Endometrium (tissue), 2 donors: ENCODE measurements around the gene OSTF1.

ENCODE experiments used
- FAIRE-seq: peaks from 2 replicates; lab custom pipeline; 2012; peaks lifted over from hg19 to GRCh38; lab: Jason Lieb, UNC
- donor health status: control.
- donor health status: control.

OSTF1 gene

GRCh38 chr9:75085640-75086039, 2.7 kb upstream of the OSTF1 start:
- FAIRE-seq = no peak

- no peak for FAIRE-seq
Observed at GRCh38 chr9:75086541-75087288, 1.6 kb upstream of the OSTF1 start.

- FAIRE-seq = no peak
Observed at GRCh38 chr9:75087289-75087823, 958 bp upstream of the OSTF1 start.

GRCh38 chr9:75088646-75089372, 495 bp downstream of the OSTF1 start:
- FAIRE-seq = no peak

- no peak for FAIRE-seq
Observed at GRCh38 chr9:75089373-75089766, 1.1 kb downstream of the OSTF1 start.

DNA sequence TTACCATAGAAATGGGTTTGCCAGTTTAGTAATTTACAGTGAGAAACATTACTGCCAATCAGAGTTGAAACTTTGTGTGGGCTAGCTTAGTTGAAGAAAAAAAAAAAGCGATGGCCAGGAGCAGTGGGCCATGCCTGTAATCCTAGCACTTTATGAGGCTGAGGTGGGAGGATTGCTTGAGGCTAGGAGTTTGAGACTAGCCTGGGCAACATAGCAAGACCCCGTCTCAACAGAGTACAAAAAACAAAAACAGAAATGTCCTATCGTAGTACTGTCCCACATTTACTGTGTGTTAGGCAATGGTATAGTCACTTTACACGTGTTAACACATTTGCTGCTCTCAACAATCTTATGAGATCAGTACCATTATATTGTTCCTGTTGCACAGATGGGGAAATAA, 2.3 kb downstream of the OSTF1 start:
- FAIRE-seq = no peak

GRCh38 chr9:75092766-75093165, 4.5 kb downstream of the OSTF1 start:
- FAIRE-seq = no peak

GRCh38 chr9:75096796-75097195, 8.5 kb downstream of the OSTF1 start:
- no peak for FAIRE-seq

DNA sequence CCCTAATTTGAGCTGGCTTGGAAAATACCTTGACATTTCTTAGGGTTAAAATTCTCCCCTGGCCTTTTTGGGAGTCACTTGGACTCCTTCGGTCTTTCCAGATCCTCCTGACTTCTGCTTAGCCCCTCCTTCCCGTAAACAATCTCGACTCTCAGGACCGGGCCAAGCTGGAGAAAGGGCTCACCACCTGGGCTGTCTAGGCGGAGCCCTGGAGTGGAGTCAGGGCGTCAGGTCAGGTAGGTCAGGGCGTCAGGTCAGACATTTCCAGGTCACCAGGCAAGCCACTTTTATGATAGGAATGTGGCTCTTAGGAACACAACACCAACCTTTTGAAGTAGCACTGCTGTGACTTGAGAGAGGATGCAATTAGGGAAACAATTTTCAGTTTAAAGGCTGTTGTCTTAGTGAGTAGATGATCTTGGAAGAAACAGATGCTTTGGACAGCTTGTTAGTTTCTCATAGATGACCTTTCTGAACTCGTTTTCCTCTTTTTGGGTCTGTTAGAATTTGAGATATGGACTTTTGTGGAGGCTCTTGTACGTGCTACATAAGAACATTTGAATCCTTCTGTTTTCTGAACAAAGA, 12.8 kb downstream of the OSTF1 start:
- peak; percentile 91 for FAIRE-seq

DNA sequence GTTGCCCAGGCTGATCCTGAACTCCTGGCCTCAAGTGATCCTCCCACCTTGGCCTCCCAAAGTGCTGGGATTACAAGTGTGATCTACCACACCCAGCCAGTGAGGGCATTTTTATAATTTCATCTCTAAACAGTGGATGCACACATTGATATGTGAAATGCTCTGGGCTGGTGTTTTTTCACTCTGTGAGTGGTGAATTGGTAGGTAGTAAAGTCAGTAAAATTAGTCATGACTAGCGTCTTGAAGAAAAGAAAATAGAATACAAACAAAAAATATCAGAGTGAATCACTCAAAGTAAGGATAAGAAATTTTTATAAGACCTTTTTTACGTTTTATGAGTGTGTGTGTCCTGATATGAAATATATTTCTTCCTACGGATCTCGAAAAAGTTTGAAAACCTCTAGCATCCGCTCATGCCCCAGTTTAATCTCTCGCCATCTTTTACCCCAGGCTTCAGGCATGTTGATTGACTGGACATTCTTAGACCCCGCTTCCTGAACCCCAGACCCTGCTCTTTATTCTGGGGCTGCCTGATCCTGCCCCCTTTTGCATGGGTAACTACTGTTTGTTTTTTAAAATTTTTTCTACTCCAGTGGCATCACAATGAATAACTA, 14.0 kb downstream of the OSTF1 start:
- FAIRE-seq = no peak

GRCh38 chr9:75104607-75105006, 16.3 kb downstream of the OSTF1 start:
- FAIRE-seq = no peak

DNA sequence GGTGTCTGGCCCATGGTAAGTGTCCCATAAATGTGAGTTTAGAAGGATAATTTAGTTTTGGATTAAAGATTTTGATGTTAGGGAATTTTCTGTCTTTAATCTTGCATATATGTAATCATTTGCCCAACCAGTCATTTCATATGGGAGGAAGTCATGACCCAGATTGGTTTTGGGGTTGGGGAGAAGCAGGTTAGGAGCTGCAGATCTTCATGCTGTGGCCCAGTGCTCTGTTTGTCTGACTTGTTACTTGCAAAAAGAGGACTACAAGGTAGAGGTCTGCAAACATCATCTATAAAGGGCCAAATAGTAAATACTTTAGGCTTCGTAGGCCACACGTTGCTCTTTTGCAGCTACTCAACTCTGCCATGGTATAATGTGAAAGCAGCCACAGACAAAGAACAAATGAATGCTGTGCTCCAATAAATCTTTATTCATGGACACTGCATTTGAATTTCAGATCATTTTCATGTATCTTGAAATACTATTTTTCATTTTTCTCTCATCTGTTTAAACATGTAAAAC, 16.8 kb downstream of the OSTF1 start:
- FAIRE-seq = no peak

DNA sequence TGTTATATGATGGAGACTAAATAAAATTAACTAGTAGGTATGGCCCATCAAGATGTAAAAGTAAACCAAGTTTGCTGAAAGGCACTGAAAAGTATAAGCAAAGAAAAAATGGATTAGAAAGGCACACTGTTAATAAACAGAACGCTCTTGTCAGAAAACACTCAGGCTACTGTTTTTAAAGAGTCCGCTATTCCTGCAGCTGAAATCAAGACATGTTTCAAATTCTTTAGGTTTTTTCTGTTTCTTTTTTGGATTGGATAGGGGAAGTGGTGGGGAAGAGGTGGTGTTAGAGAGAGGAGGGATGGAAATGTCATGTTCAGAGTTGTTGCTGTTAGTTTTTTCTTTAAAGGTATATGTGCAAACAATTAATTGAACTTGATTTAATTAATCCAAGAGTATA, 17.5 kb downstream of the OSTF1 start:
- FAIRE-seq = no peak

DNA sequence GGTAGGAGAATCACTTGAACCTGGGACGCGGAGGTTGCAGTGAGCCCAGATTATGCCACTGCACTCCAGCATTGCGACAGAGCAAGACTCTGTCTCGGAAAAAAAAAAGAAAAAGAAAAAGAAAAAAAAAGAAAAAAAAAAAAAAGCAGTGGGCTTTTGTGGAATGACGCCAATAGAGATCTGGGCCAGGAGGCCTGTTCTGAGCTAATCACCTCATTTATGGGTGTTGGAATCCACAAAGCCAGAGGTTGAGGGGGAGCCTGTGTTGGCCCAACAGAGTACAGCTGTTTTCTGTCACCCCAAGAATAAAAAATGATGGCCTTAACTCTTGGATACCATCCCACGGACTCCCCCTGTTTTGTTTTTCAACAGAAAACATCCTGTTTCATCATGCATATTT, 18.5 kb downstream of the OSTF1 start:
- FAIRE-seq = peak; percentile 95

- no peak for FAIRE-seq
Observed at GRCh38 chr9:75108571-75108970, 20.3 kb downstream of the OSTF1 start.

GRCh38 chr9:75109210-75109839, 21.0 kb downstream of the OSTF1 start:
- FAIRE-seq = no peak

DNA sequence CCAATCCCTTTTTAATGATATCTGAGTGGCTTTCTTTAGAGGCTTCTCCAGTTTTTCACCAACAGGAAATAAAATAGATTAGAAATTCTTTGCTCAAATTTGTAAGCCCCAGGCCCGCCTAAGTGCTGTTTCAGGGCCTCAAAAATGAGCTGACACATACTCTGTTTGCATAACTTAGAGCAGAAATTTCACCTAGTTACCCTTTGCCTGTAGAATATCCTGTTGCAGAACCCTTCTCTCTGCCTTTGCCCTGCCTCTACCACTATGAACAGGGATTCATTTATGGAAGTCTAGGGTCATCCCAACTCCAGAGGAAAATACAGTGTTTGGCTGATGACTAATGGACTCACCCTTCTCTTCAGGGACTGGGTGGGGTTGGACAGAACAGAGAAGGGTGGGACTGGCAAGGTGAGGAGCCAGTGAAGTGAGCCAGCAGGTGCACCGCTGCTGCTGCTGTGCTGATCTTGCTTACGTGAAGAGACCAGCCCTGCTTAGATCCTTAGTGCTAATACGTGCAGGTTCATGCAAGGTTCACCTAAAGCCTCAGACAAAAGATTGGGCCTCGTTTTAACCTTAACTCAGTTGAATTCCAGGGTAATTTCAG, 22.8 kb downstream of the OSTF1 start:
- FAIRE-seq = no peak

DNA sequence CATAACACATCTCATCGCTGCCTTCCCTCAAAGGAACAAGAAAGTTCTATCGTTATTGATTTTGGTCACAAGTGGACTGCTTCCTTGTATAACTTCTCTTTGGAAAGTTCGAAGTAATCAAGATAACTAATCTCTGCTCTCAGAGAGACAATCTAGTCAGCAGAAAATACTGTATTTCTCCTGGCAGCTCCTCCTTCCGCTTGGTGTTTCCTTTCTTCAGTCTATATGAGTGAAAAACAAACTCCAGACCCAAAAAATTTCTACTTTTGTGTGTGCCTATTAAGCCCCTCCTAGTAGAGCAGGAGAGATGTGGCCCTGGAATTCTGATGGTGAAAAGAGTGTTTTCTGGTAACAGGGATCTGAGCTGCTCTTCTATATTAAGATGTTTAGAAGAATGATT, 24.5 kb downstream of the OSTF1 start:
- no peak for FAIRE-seq

DNA sequence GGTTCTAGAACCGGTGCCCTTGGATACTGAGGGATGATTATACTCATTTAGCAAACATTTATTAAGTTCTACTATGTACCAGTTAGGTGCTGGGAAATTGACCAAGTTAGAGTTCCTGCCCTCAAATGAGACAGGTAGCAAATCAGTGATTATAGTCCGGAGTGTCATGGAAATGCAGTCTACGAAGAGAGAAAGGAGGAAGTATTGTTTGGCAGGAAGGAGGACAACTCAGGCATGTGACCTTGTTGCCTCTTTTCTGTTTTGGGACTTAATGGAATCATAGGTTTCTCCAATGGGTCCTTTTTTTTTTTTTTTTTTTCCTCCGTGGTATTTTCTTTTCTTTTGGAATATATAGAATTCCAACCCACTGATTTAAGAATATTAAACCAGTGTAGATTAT, 28.0 kb downstream of the OSTF1 start:
- FAIRE-seq = no peak

GRCh38 chr9:75117564-75117963, 29.2 kb downstream of the OSTF1 start:
- no peak for FAIRE-seq

GRCh38 chr9:75120686-75121085, 32.4 kb downstream of the OSTF1 start:
- no peak for FAIRE-seq
